ENCODE results near the gene TGFBRAP1. TPM values are rescaled to one million over a fixed set of nuclear protein-coding genes. Genes with fewer than 3 reads are reported as not detected.

The TGFBRAP1 gene
- 10 to 100 TPM; 13.1 to 21.8 (median 19.4) TPM for total RNA-seq

- Histone ChIP-seq H3K9me3 (no peaks in the 10 kb centered on the region), H3K4me3 (peak within 1 kb of the TSS; percentile 61 to 72 (median 68)), H3K27ac (peak within 1 kb of the TSS; percentile 89 to 95 (median 92)), H3K36me3 (no peaks in the 10 kb centered on the region), H3K4me1 (peaks cover 5 to 20% (median 19%) of the 10 kb centered on the region in 4 donors), H3K27me3 (no peaks in the 10 kb centered on the region)
- intact Hi-C loops (cut with DNase I; ENCODE audit: low total_unique reads) = no loop called here
- peak; percentile 62 for DNase-seq
- WGBS, 2 donors (ENCODE audit: low coverage in 1 of 2) = 3 to 9% methylated on average over 7 to 37 of the region's 101 CpGs
- TF ChIP-seq CTCF (IDR thresholded peaks at IDR 0.05) (peak in 1 of 5 experiments; percentile 10), POLR2AphosphoS5 (IDR thresholded peaks at IDR 0.05) (no peak)
- in situ Hi-C loops (cut with MboI; ENCODE audit: low pct_ligation_motif_present in 1 of 4, low pct_unique_long_range_greater_than_20kb in 1 of 4, low sequenced_read_pairs in 3 of 4) = no loop called here
These were observed at the start of gene TGFBRAP1 for GRCh38 chr2:105329561-105330495. Gene TGFBRAP1, minus strand, starts transcription at chr2:105329735. Its CDS starts 21,434 bp downstream, at chr2:105308301.

GRCh38 chr2:105378921-105379383, 49.4 kb upstream of the TGFBRAP1 start:
- 57 to 86% methylated on average over 1 to 4 of the region's 4 CpGs for WGBS, 2 donors (ENCODE audit: low coverage in 1 of 2)
- no peak for TF ChIP-seq EP300 (IDR thresholded peaks at IDR 0.05; ENCODE audit: low read depth)
- no peak for TF ChIP-seq POLR2A (IDR thresholded peaks at IDR 0.05)
- TF ChIP-seq POLR2AphosphoS5 (IDR thresholded peaks at IDR 0.05) = no peak
- no peak for TF ChIP-seq CTCF (IDR thresholded peaks at IDR 0.05)
- Histone ChIP-seq H3K36me3 (no peaks in the 10 kb centered on the region), H3K4me1 (peaks cover 4 to 27% (median 23%) of the 10 kb centered on the region in 4 donors), H3K27ac (peak overlapping the region in 3 of 4 donors; percentile 61 to 76 (median 74)), H3K27me3 (no peaks in the 10 kb centered on the region), H3K4me3 (no peak overlapping the region), H3K9me3 (no peaks in the 10 kb centered on the region)
- no peak for DNase-seq
- intact Hi-C loops (cut with DNase I; ENCODE audit: low total_unique reads) (no loop called here), in situ Hi-C loops (cut with MboI; ENCODE audit: low pct_ligation_motif_present in 1 of 4, low pct_unique_long_range_greater_than_20kb in 1 of 4, low sequenced_read_pairs in 3 of 4) (loop anchor here in 1 of 4 donors (10.0 kb wide), 1 partner anchor 146 kb away; no protein-coding TSS in a partner anchor)

- Histone ChIP-seq H3K4me1 (peaks cover 10 to 30% (median 26%) of the 10 kb centered on the region in 4 donors), H3K27ac (peak overlapping the region in 3 of 4 donors; percentile 61 to 76 (median 74)), H3K4me3 (no peak overlapping the region), H3K27me3 (no peaks in the 10 kb centered on the region), H3K9me3 (no peaks in the 10 kb centered on the region), H3K36me3 (no peaks in the 10 kb centered on the region)
- DNase-seq = no peak
- intact Hi-C loops (cut with DNase I; ENCODE audit: low total_unique reads) (no loop called here), in situ Hi-C loops (cut with MboI; ENCODE audit: low pct_ligation_motif_present in 1 of 4, low pct_unique_long_range_greater_than_20kb in 1 of 4, low sequenced_read_pairs in 3 of 4) (loop anchor here in 1 of 4 donors (10.0 kb wide), 1 partner anchor 146 kb away; no protein-coding TSS in a partner anchor)
- TF ChIP-seq CTCF (IDR thresholded peaks at IDR 0.05) = no peak
- no peak for TF ChIP-seq EP300 (IDR thresholded peaks at IDR 0.05; ENCODE audit: low read depth)
- TF ChIP-seq POLR2AphosphoS5 (IDR thresholded peaks at IDR 0.05) = no peak
- no peak for TF ChIP-seq POLR2A (IDR thresholded peaks at IDR 0.05)
- WGBS, 2 donors (ENCODE audit: low coverage in 1 of 2) = 67 to 87% methylated on average over 4 to 12 of the region's 12 CpGs
These were observed 48.8 kb upstream of the TGFBRAP1 start for GRCh38 chr2:105378276-105378840.

- Histone ChIP-seq H3K27ac (peak overlapping the region in 3 of 4 donors; percentile 18 to 61 (median 55)), H3K4me1 (peaks cover 11 to 34% (median 26%) of the 10 kb centered on the region in 4 donors), H3K27me3 (no peaks in the 10 kb centered on the region), H3K9me3 (no peaks in the 10 kb centered on the region), H3K4me3 (no peak overlapping the region), H3K36me3 (no peaks in the 10 kb centered on the region)
- TF ChIP-seq POLR2A (IDR thresholded peaks at IDR 0.05) (no peak), EP300 (IDR thresholded peaks at IDR 0.05; ENCODE audit: low read depth) (no peak), POLR2AphosphoS5 (IDR thresholded peaks at IDR 0.05) (no peak), CTCF (IDR thresholded peaks at IDR 0.05) (no peak)
- in situ Hi-C loops (cut with MboI; ENCODE audit: low pct_ligation_motif_present in 1 of 4, low pct_unique_long_range_greater_than_20kb in 1 of 4, low sequenced_read_pairs in 3 of 4) (loop anchor here in 1 of 4 donors (10.0 kb wide), 1 partner anchor 147 kb away; no protein-coding TSS in a partner anchor), intact Hi-C loops (cut with DNase I; ENCODE audit: low total_unique reads) (no loop called here)
- 92% methylated on average over 3 of the region's 3 CpGs; no CpG with 5 or more reads in 1 of the 2 donors for WGBS, 2 donors (ENCODE audit: low coverage in 1 of 2)
- DNase-seq = no peak
These were observed 48.3 kb upstream of the TGFBRAP1 start for GRCh38 chr2:105377871-105378270.

Data from transverse colon (tissue), 4 donors.